SK-N-SH (cell line): ENCODE results near the gene SLC25A31. TPM values are rescaled to one million over a fixed set of nuclear protein-coding genes. Genes with fewer than 3 reads are reported as not detected.
A peak's percentile ranks its signal among the peaks of the same experiment; 100 is the strongest.

ENCODE experiments used
- CTCF ChIA-PET: fragments of 300-600, 350-600 bp; formaldehyde crosslinking; extraction: SDS; loops from one replicate; lab custom pipeline; 2021; lab: Yijun Ruan, JAX
- POLR2A ChIA-PET: fragments of 350-600 bp; sonication (Branson Sonifier 250); formaldehyde crosslinking; extraction: SDS; loops from one replicate; lab custom pipeline; 2020; ENCODE audit warnings: antibody characterized with exemption, inconsistent platforms; lab: Yijun Ruan, JAX
- DNase-seq: peaks from one replicate; pipeline ENCODE4 v3.0.0; 2012
- H2AFZ ChIP-seq: fragments of 200-600 bp; sonication (generic); 2 replicates; pipeline ENCODE4 v1.8.1; 2016; ENCODE audit warnings: antibody characterized with exemption, mild to moderate bottlenecking, low read depth
- H3F3A ChIP-seq: fragments of 200-600 bp; sonication (generic); replicated peaks from 2 replicates; pipeline ENCODE3; 2016; ENCODE audit warnings: antibody characterized with exemption, mild to moderate bottlenecking; ENCODE audit not compliant: insufficient read depth
- H3K27ac ChIP-seq, 2 experiments: fragments of 200-500 bp in 1 of 2; fragments of 200-600 bp in 1 of 2; sonication (Bioruptor generic) in 1 of 2; sonication (generic), shearing (Covaris generic) in 1 of 2; 2 replicates each; pipeline versions ENCODE4 v1.5.1 to v1.6.1; 2014 to 2016; ENCODE audit warnings: low read depth in 2 of 2, inconsistent platforms in 1 of 2, low read length in 1 of 2, mild to moderate bottlenecking in 1 of 2, mixed read lengths in 1 of 2
- H3K27me3 ChIP-seq: fragments of 200-600 bp; sonication (generic), shearing (Covaris generic); 2 replicates; pipeline ENCODE4 v1.6.1; 2016; ENCODE audit warnings: mixed run types; ENCODE audit not compliant: insufficient read depth
- H3K36me3 ChIP-seq, 2 experiments: fragments of 200-500 bp in 1 of 2; fragments of 200-600 bp in 1 of 2; sonication (Bioruptor generic) in 1 of 2; sonication (generic) in 1 of 2; replicated peaks in 1 of 2; 2 replicates each; pipeline versions ENCODE3 to v1.5.1; 2014 to 2016; ENCODE audit warnings: low read length in 1 of 2, mild to moderate bottlenecking in 1 of 2; ENCODE audit not compliant: insufficient read depth in 2 of 2, control insufficient read depth in 1 of 2
- H3K4me1 ChIP-seq, 2 experiments: fragments of 200-500 bp in 1 of 2; fragments of 200-600 bp in 1 of 2; sonication (Bioruptor generic) in 1 of 2; sonication (generic), shearing (Covaris generic) in 1 of 2; 2 replicates each; pipeline versions ENCODE4 v1.5.1 to v1.6.1; 2014 to 2016; ENCODE audit warnings: low read depth in 1 of 2, low read length in 1 of 2, mixed run types in 1 of 2; ENCODE audit not compliant: insufficient read depth in 2 of 2, control insufficient read depth in 1 of 2
- H3K4me2 ChIP-seq: fragments of 200-600 bp; sonication (generic), shearing (Covaris generic); 2 replicates; pipeline ENCODE4 v1.6.1; 2017; ENCODE audit warnings: mixed run types
- H3K4me3 ChIP-seq, 2 experiments: fragments of 200-500 bp in 1 of 2; fragments of 200-600 bp in 1 of 2; sonication (Bioruptor generic) in 1 of 2; sonication (generic), shearing (Covaris generic) in 1 of 2; 2 replicates each; pipeline versions ENCODE4 v1.5.1 to v1.8.1; 2014 to 2016; ENCODE audit warnings: low read depth in 2 of 2, inconsistent platforms in 1 of 2, low read length in 1 of 2, mild to moderate bottlenecking in 1 of 2, mixed read lengths in 1 of 2, moderate library complexity in 1 of 2
- H3K79me2 ChIP-seq: fragments of 200-600 bp; sonication (generic); 2 replicates; pipeline ENCODE4 v1.8.1; 2017; ENCODE audit warnings: mild to moderate bottlenecking; ENCODE audit not compliant: insufficient read depth
- H3K9ac ChIP-seq: fragments of 200-600 bp; sonication (generic); 2 replicates; pipeline ENCODE4 v1.6.1; 2017; ENCODE audit warnings: mixed run types
- H3K9me2 ChIP-seq: fragments of 200-600 bp; sonication (generic); 2 replicates; pipeline ENCODE4 v1.6.1; 2017; ENCODE audit warnings: mixed run types
- H3K9me3 ChIP-seq: fragments of 200-600 bp; sonication (generic); 2 replicates; pipeline ENCODE4 v1.6.1; 2017; ENCODE audit warnings: mixed run types, mild to moderate bottlenecking, moderate library complexity
- H4K20me1 ChIP-seq: fragments of 200-600 bp; sonication (generic); 2 replicates; pipeline ENCODE4 v1.6.1; 2017; ENCODE audit warnings: mild to moderate bottlenecking, mixed run types; ENCODE audit not compliant: insufficient read depth
- EP300 ChIP-seq, 2 experiments: IDR thresholded peaks; 2 replicates each; pipeline versions ENCODE4 v1.4.0 to v1.6.1; 2012; ENCODE audit warnings: borderline replicate concordance in 1 of 2, low read depth in 1 of 2, low read length in 1 of 2
- EZH2phosphoT487 ChIP-seq: fragments of 200-600 bp; sonication (generic); IDR thresholded peaks from 2 replicates; pipeline ENCODE4 v1.6.1; 2017; ENCODE audit warnings: low read depth, mixed run types, mild to moderate bottlenecking, antibody characterized with exemption, moderate library complexity, borderline replicate concordance
- FOSL2 ChIP-seq: IDR thresholded peaks from 2 replicates; pipeline ENCODE4 v1.4.0; 2012; ENCODE audit warnings: low read depth, mild to moderate bottlenecking, moderate library complexity, borderline replicate concordance
- IRF3 ChIP-seq: fragments of 150-350 bp; IDR thresholded peaks from 2 replicates; pipeline ENCODE4 v1.6.1; 2016; ENCODE audit warnings: mild to moderate bottlenecking, low read depth, low read length
- JUND ChIP-seq: IDR thresholded peaks from 2 replicates; pipeline ENCODE4 v1.4.0; 2012
- NFIC ChIP-seq: IDR thresholded peaks from 2 replicates; pipeline ENCODE4 v1.4.0; 2012; ENCODE audit warnings: borderline replicate concordance
- RXRA ChIP-seq: IDR thresholded peaks from 2 replicates; pipeline ENCODE4 v1.4.0; 2012; ENCODE audit warnings: low read depth, mild to moderate bottlenecking, borderline replicate concordance
- TCF12 ChIP-seq: IDR thresholded peaks from 2 replicates; pipeline ENCODE4 v1.4.0; 2012
- TEAD4 ChIP-seq: IDR thresholded peaks from 2 replicates; pipeline ENCODE4 v1.4.0; 2012; ENCODE audit warnings: mild to moderate bottlenecking, borderline replicate concordance; ENCODE audit not compliant: insufficient read depth
- YY1 ChIP-seq: IDR thresholded peaks from 2 replicates; pipeline ENCODE4 v1.4.0; 2012; ENCODE audit warnings: low read depth, mild to moderate bottlenecking
- WGBS: methylation state at CpG from one replicate; pipeline ENCODE4 v1.1.6; 2017; ENCODE audit warnings: low lambda C conversion rate; 5-methylcytosine and 5-hydroxymethylcytosine counted together
- polyA plus RNA-seq, 3 experiments: library from polyadenylated mRNA; depleted of rRNA; stranded (reverse); fragments of >200 nt; gene quantifications; 2 replicates each; pipeline ENCODE4 v1.2.3, GENCODE V29; 2012
- TF ChIP-seq, protein P1 (sequence below): IDR thresholded peaks from 2 replicates; pipeline ENCODE4 v1.4.0; 2012; ENCODE audit warnings: low read depth, borderline replicate concordance
- TF ChIP-seq, protein P2 (sequence below): IDR thresholded peaks from 2 replicates; pipeline ENCODE4; 2012

The SLC25A31 gene
- not detected in 2 replicates for polyA plus RNA-seq (2012; rRNA removed)
- polyA plus RNA-seq (2012; cell fraction: cytosol; rRNA removed): not detected in 2 replicates
- polyA plus RNA-seq (2012; cell fraction: nucleus; rRNA removed): not detected in 2 replicates

GRCh38 chr4:127730142-127730913 is at the start of gene SLC25A31:
TSS of gene SLC25A31 (plus strand) at chr4:127730400. CDS start at chr4:127730546, 146 bp downstream.
- TF ChIP-seq RXRA: no peak
- Histone ChIP-seq H4K20me1 (no peaks in the 10 kb centered on the region), H2AFZ (no peak within 1 kb of the TSS), H3K4me1 (no peaks in the 10 kb centered on the region), H3K9ac (no peak within 1 kb of the TSS), H3K9me2 (no peaks in the 10 kb centered on the region), H3K27me3 (no peaks in the 10 kb centered on the region), H3K4me2 (no peak within 1 kb of the TSS), H3K36me3 (peaks cover 0 to 3% of the 10 kb centered on the region in 2 experiments), H3K9me3 (no peaks in the 10 kb centered on the region), H3K27ac (no peak within 1 kb of the TSS), H3K4me3 (no peak within 1 kb of the TSS), H3F3A (no peaks in the 10 kb centered on the region), H3K79me2 (no peaks in the 10 kb centered on the region)
- DNase-seq: no peak
- ChIA-PET POLR2A (no interaction called here), CTCF (interaction anchor here (0.6 kb wide), 1 partner anchor 125 kb away, joined by 3 read pairs; no protein-coding TSS in a partner anchor)
- 94% methylated on average over 53 of the region's 64 CpGs for WGBS

GRCh38 chr4:127685292-127685691 is 44.9 kb upstream of the SLC25A31 start:
- no peak overlapping the region for H3K4me3 ChIP-seq
- 0 out of 4 replicates have a peak, but pooled peaks cover 0 to 4% of the 10 kb centered on the region in 2 experiments for H3K4me1 ChIP-seq
- TF ChIP-seq YY1 (no peak), JUND (peak; percentile 35), IRF3 (no peak), EP300 (IDR thresholded peaks at IDR 0.05; ENCODE audit: borderline replicate concordance in 1 of 2, low read depth in 1 of 2, low read length in 1 of 2) (peak in 1 of 2 experiments; percentile 37; a peak in 1 of 4 replicates), EZH2phosphoT487 (no peak), TEAD4 (no peak), TCF12 (peak; percentile 79), RXRA (no peak), FOSL2 (peak; percentile 29; the same call in 1 of the 2 replicates), NFIC (no peak)
- TF ChIP-seq, protein P1, sequence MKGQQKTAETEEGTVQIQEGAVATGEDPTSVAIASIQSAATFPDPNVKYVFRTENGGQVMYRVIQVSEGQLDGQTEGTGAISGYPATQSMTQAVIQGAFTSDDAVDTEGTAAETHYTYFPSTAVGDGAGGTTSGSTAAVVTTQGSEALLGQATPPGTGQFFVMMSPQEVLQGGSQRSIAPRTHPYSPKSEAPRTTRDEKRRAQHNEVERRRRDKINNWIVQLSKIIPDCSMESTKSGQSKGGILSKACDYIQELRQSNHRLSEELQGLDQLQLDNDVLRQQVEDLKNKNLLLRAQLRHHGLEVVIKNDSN: no peak
- TF ChIP-seq, protein P2, sequence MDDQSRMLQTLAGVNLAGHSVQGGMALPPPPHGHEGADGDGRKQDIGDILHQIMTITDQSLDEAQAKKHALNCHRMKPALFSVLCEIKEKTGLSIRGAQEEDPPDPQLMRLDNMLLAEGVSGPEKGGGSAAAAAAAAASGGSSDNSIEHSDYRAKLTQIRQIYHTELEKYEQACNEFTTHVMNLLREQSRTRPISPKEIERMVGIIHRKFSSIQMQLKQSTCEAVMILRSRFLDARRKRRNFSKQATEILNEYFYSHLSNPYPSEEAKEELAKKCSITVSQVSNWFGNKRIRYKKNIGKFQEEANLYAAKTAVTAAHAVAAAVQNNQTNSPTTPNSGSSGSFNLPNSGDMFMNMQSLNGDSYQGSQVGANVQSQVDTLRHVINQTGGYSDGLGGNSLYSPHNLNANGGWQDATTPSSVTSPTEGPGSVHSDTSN: peak; percentile 72
- no peak for DNase-seq
- peak overlapping the region; percentile 3; the same call in 1 of the 2 replicates for H3K9ac ChIP-seq
- no peaks in the 10 kb centered on the region for H3K9me2 ChIP-seq
- peaks cover 3% of the 10 kb centered on the region for H3F3A ChIP-seq
- H3K79me2 ChIP-seq: no peaks in the 10 kb centered on the region
- ChIA-PET POLR2A (no interaction called here), CTCF (no interaction called here)
- H3K36me3 ChIP-seq: peaks cover 0 to 4% of the 10 kb centered on the region in 2 experiments
- peak overlapping the region in 1 of 2 experiments; percentile 59; a peak in 2 of 4 replicates for H3K27ac ChIP-seq
- H2AFZ ChIP-seq: no peak overlapping the region
- no peaks in the 10 kb centered on the region for H3K9me3 ChIP-seq
- peak overlapping the region; percentile 10; the same call in 1 of the 2 replicates for H3K4me2 ChIP-seq
- H3K27me3 ChIP-seq: no peaks in the 10 kb centered on the region
- no peaks in the 10 kb centered on the region for H4K20me1 ChIP-seq
